Left ventricle myocardium inferior (tissue), 1 donor: ENCODE measurements around the gene MIS18A. TPM values are rescaled to one million over a fixed set of nuclear protein-coding genes. Genes with fewer than 3 reads are reported as not detected.

Experiments used
- DNase-seq: peaks from one replicate; pipeline ENCODE4 v3.0.0-alpha.2; 2020
- H3K27ac ChIP-seq: fragments of 200-600 bp; replicated peaks from 2 replicates; pipeline ENCODE4 v1.8.0; 2021
- H3K27me3 ChIP-seq: fragments of 200-600 bp; 2 replicates; pipeline ENCODE4 v1.8.0; 2021; ENCODE audit warnings: low read depth
- H3K36me3 ChIP-seq: fragments of 200-600 bp; 2 replicates; pipeline ENCODE4 v1.8.0; 2021
- H3K4me1 ChIP-seq: fragments of 200-600 bp; 2 replicates; pipeline ENCODE4 v1.8.0; 2021
- H3K4me3 ChIP-seq: fragments of 200-600 bp; 2 replicates; pipeline ENCODE4 v1.8.0; 2021; ENCODE audit warnings: mild to moderate bottlenecking, moderate library complexity
- H3K9me3 ChIP-seq: fragments of 200-600 bp; replicated peaks from 2 replicates; pipeline ENCODE4 v1.8.0; 2021
- CTCF ChIP-seq: fragments of 200-600 bp; IDR thresholded peaks from 2 replicates; pipeline ENCODE4 v1.8.0; 2021; ENCODE audit warnings: antibody characterized with exemption, mild to moderate bottlenecking, borderline replicate concordance
- intact Hi-C: fragments of 100-400 bp; cut with micrococcal nuclease; formaldehyde crosslinking; loops from one replicate; pipeline ENCODE4 v1.11.0; 2022
- total RNA-seq: library from RNA; stranded (reverse); fragmentation: NEBNext Ultra II Directional; extraction: Animal tissue kit (Norgen Biotek cat#: 25700); gene quantifications from one replicate; pipeline ENCODE4 v1.2.1, GENCODE V29; 2021
- donor health status: DM: no; HTN: yes; CAD: no; lungs with severe emphysema.

MIS18A gene
- total RNA-seq, 1 donor from 2014 or later = 3.2 TPM

- Histone ChIP-seq H3K9me3 (no peaks in the 10 kb centered on the region), H3K4me3 (no peak overlapping the region), H3K4me1 (peaks cover 5% of the 10 kb centered on the region), H3K27me3 (no peaks in the 10 kb centered on the region), H3K27ac (no peak overlapping the region), H3K36me3 (peaks cover 11% of the 10 kb centered on the region)
- intact Hi-C loops = no loop called here
- no peak for DNase-seq
- TF ChIP-seq CTCF = no peak
Measured at GRCh38 chr21:32304998-32305397, 26.1 kb upstream of the MIS18A start.

DNA sequence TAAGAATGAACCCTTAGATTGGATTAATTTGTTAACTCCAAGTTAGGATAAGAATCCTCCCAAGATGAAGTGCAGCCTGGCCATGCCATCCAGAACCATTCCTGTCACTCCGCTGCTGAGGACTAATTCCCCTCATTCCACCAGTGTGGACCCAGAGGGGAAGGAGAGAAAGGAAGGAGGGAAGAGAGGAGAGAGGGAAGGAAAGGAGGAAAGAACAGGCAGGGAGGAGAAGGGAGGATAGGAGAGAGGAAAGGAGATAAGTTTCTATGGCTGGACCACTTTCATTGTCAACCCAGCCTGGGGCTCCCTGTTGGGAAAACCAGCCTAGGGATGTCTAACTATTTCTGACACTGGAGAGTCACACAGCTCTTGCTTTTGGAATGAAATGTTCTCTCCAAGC lies 24.5 kb upstream of the MIS18A start:
- H3K4me3 ChIP-seq = no peak overlapping the region
- TF ChIP-seq CTCF = no peak
- intact Hi-C loops = no loop called here
- no peak overlapping the region for H3K27ac ChIP-seq
- H3K36me3 ChIP-seq = peaks cover 11% of the 10 kb centered on the region
- peaks cover 5% of the 10 kb centered on the region for H3K4me1 ChIP-seq
- no peaks in the 10 kb centered on the region for H3K27me3 ChIP-seq
- no peak for DNase-seq
- H3K9me3 ChIP-seq = no peaks in the 10 kb centered on the region

DNA sequence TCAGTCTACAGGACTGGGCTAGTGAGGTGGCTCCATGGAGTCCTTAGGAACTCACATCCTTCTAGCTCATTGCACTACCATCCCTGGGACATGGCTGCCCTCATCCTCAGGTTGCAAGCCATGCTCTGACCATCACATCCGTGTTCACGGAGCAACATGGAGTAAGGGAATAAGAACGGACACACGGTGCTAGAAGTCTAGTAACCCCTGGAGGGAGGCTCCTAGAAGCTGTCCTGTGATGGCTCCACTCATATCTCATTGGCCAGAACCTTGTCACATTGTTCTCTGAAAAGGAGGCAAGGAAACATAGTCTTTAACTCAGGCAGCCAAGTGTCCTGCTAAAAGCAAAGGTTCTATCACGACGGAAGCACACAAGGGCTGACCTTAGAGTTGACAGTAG lies 23.7 kb upstream of the MIS18A start:
- intact Hi-C loops = no loop called here
- no peaks in the 10 kb centered on the region for H3K27me3 ChIP-seq
- H3K4me3 ChIP-seq = no peak overlapping the region
- TF ChIP-seq CTCF = no peak
- no peak for DNase-seq
- peaks cover 7% of the 10 kb centered on the region for H3K36me3 ChIP-seq
- no peaks in the 10 kb centered on the region for H3K9me3 ChIP-seq
- no peak overlapping the region for H3K27ac ChIP-seq
- H3K4me1 ChIP-seq = peaks cover 5% of the 10 kb centered on the region

GRCh38 chr21:32301596-32301995 lies 22.7 kb upstream of the MIS18A start:
- Histone ChIP-seq H3K27me3 (no peaks in the 10 kb centered on the region), H3K27ac (no peak overlapping the region), H3K36me3 (peaks cover 7% of the 10 kb centered on the region), H3K4me3 (no peak overlapping the region), H3K4me1 (peaks cover 5% of the 10 kb centered on the region), H3K9me3 (no peaks in the 10 kb centered on the region)
- TF ChIP-seq CTCF = no peak
- intact Hi-C loops = no loop called here
- DNase-seq = no peak

- no peak for TF ChIP-seq CTCF
- Histone ChIP-seq H3K9me3 (no peaks in the 10 kb centered on the region), H3K36me3 (peaks cover 7% of the 10 kb centered on the region), H3K27me3 (no peaks in the 10 kb centered on the region), H3K4me1 (no peaks in the 10 kb centered on the region), H3K4me3 (no peak overlapping the region), H3K27ac (no peak overlapping the region)
- intact Hi-C loops = no loop called here
- no peak for DNase-seq
Measured at GRCh38 chr21:32300117-32300681, 21.4 kb upstream of the MIS18A start.
